ENCODE measurements around the gene CUBN. TPM values are rescaled to one million over a fixed set of nuclear protein-coding genes. Genes with fewer than 3 reads are reported as not detected.

Gene CUBN
- total and polyA plus RNA-seq, 8 donors: 1.5 to 6.8 (median 3.8) TPM

GRCh38 chr10:17081431-17081830 lies 48.2 kb downstream of the CUBN start:
- TF ChIP-seq CTCF (IDR thresholded peaks at IDR 0.05): no peak
- no peaks in the 10 kb centered on the region for H3K36me3 ChIP-seq

GRCh38 chr10:17077890-17078289 lies 51.7 kb downstream of the CUBN start:
- Histone ChIP-seq H3K27ac (no peak overlapping the region), H3K27me3 (no peaks in the 10 kb centered on the region), H3K36me3 (no peaks in the 10 kb centered on the region), H3K4me1 (peaks cover 4 to 26% of the 10 kb centered on the region in 2 donors), H3K9me3 (no peaks in the 10 kb centered on the region), H3K4me3 (no peak overlapping the region)
- no peak for TF ChIP-seq CTCF (IDR thresholded peaks at IDR 0.05)
- intact Hi-C loops (cut with DNase I): no loop called here
- DNase-seq (no peak), ATAC-seq (no peak)

More at GRCh38 chr10:17081431-17081830, 48.2 kb downstream of the CUBN start:
- ATAC-seq (no peak), DNase-seq (no peak)
- peaks cover 5 to 12% of the 10 kb centered on the region in 2 donors for H3K4me1 ChIP-seq
- no peak overlapping the region for H3K27ac ChIP-seq
- intact Hi-C loops (cut with DNase I): no loop called here
- no peak overlapping the region for H3K4me3 ChIP-seq
- H3K9me3 ChIP-seq: no peaks in the 10 kb centered on the region
- no peaks in the 10 kb centered on the region for H3K27me3 ChIP-seq

GRCh38 chr10:17077346-17077781 lies 52.2 kb downstream of the CUBN start:
- no peak for TF ChIP-seq CTCF (IDR thresholded peaks at IDR 0.05)
- intact Hi-C loops (cut with DNase I): no loop called here
- Histone ChIP-seq H3K27me3 (no peaks in the 10 kb centered on the region), H3K9me3 (no peaks in the 10 kb centered on the region), H3K4me1 (peaks cover 4 to 26% of the 10 kb centered on the region in 2 donors), H3K36me3 (no peaks in the 10 kb centered on the region), H3K27ac (peak overlapping the region in 1 of 2 donors; percentile 70), H3K4me3 (no peak overlapping the region)
- peak in 2 of 4 donors; percentile 28 to 58 for DNase-seq
- no peak for ATAC-seq

GRCh38 chr10:17076626-17077345 lies 52.8 kb downstream of the CUBN start:
- peak overlapping the region; percentile 68 to 70 for H3K27ac ChIP-seq
- intact Hi-C loops (cut with DNase I): no loop called here

More at GRCh38 chr10:17076626-17077345, 52.8 kb downstream of the CUBN start:
- ATAC-seq (no peak), DNase-seq (no peak)
- TF ChIP-seq CTCF (IDR thresholded peaks at IDR 0.05): no peak
- Histone ChIP-seq H3K36me3 (no peaks in the 10 kb centered on the region), H3K4me1 (peaks cover 4 to 26% of the 10 kb centered on the region in 2 donors), H3K9me3 (no peaks in the 10 kb centered on the region), H3K27me3 (no peaks in the 10 kb centered on the region), H3K4me3 (no peak overlapping the region)
